WTC11 (cell line): ENCODE data around the gene GRIK2. TPM values are rescaled to one million over a fixed set of nuclear protein-coding genes. Genes with fewer than 3 reads are reported as not detected.

Experiments used
- ATAC-seq: fragments of 200-7000 bp; cut with Tn5 transposase; 2 replicates; pipeline ENCODE4 v1.10.0; 2021; ENCODE audit warnings: mild to moderate bottlenecking, moderate library complexity
- CTCF ChIA-PET: fragments of 300-600 bp; sonication (Branson Sonifier 250); formaldehyde crosslinking; loops from one replicate; lab custom pipeline; 2021; ENCODE audit warnings: antibody characterized with exemption; lab: Charles Lee
- POLR2A ChIA-PET: fragments of 350-600 bp; sonication (Branson Sonifier 250); formaldehyde crosslinking; loops from one replicate; lab custom pipeline; 2021; ENCODE audit warnings: antibody characterized with exemption; lab: Charles Lee
- DNase-seq: peaks from one replicate; pipeline ENCODE4 v3.0.0; 2021; ENCODE audit warnings: low spot score
- H3K27ac Mint-ChIP-seq: 2 replicates; pipeline ENCODE4 v1.8.0; 2021; ENCODE audit warnings: mixed read lengths
- H3K27me3 Mint-ChIP-seq: 2 replicates; pipeline ENCODE4 v1.8.0; 2021; ENCODE audit warnings: low read depth, mild to moderate bottlenecking, moderate library complexity, mixed read lengths
- H3K36me3 Mint-ChIP-seq: 2 replicates; pipeline ENCODE4 v1.8.0; 2021; ENCODE audit warnings: mixed read lengths
- H3K4me1 Mint-ChIP-seq: 2 replicates; pipeline ENCODE4 v1.8.0; 2022; ENCODE audit warnings: mixed read lengths
- H3K4me3 Mint-ChIP-seq: 2 replicates; pipeline ENCODE4 v1.8.0; 2021; ENCODE audit warnings: mild to moderate bottlenecking, moderate library complexity, mixed read lengths
- H3K9me3 Mint-ChIP-seq: 2 replicates; pipeline ENCODE4 v1.8.0; 2021; ENCODE audit warnings: mixed read lengths
- ATF1 ChIP-seq: sonication (generic); formaldehyde crosslinking; IDR thresholded peaks from 2 replicates; pipeline ENCODE4 v1.8.1; 2023; ENCODE audit warnings: mild to moderate bottlenecking, moderate library complexity, missing genetic modification reagents
- CREB1 ChIP-seq: sonication (generic); formaldehyde crosslinking; IDR thresholded peaks from 2 replicates; pipeline ENCODE4 v1.8.0; 2023; ENCODE audit warnings: mild to moderate bottlenecking, missing genetic modification reagents
- ETV6 ChIP-seq: sonication (generic); formaldehyde crosslinking; IDR thresholded peaks from 2 replicates; pipeline ENCODE4 v1.8.1; 2022; ENCODE audit warnings: mild to moderate bottlenecking, missing genetic modification reagents
- FOXJ3 ChIP-seq: sonication (generic); formaldehyde crosslinking; IDR thresholded peaks from 2 replicates; pipeline ENCODE4 v1.9.0; 2021; ENCODE audit warnings: missing genetic modification reagents, mild to moderate bottlenecking, borderline replicate concordance
- GABPB1 ChIP-seq: sonication (generic); formaldehyde crosslinking; IDR thresholded peaks from 2 replicates; pipeline ENCODE4 v1.8.1; 2023; ENCODE audit warnings: mild to moderate bottlenecking, missing genetic modification reagents
- JUN ChIP-seq: sonication (generic); formaldehyde crosslinking; IDR thresholded peaks from 2 replicates; pipeline ENCODE4 v1.8.0; 2023; ENCODE audit warnings: mild to moderate bottlenecking, missing genetic modification reagents
- NR2C2 ChIP-seq: sonication (generic); formaldehyde crosslinking; IDR thresholded peaks from 2 replicates; pipeline ENCODE4 v1.8.0; 2022; ENCODE audit warnings: mild to moderate bottlenecking, missing genetic modification reagents
- NR3C1 ChIP-seq: sonication (generic); formaldehyde crosslinking; conservative IDR thresholded peaks from 2 replicates; pipeline ENCODE4 v1.8.1; 2023; ENCODE audit warnings: low read depth, mild to moderate bottlenecking, missing genetic modification reagents
- PRRX2 ChIP-seq: fragments of 250-450 bp; sonication (Bioruptor Pico); IDR thresholded peaks from 2 replicates; pipeline ENCODE4 v1.8.0; 2021; ENCODE audit warnings: mild to moderate bottlenecking
- RORB ChIP-seq: fragments of 250-450 bp; sonication (Bioruptor Pico); IDR thresholded peaks from 2 replicates; pipeline ENCODE4 v1.9.0; 2021; ENCODE audit warnings: mild to moderate bottlenecking
- SMAD4 ChIP-seq: sonication (generic); formaldehyde crosslinking; IDR thresholded peaks from 2 replicates; pipeline ENCODE4 v1.8.0; 2022; ENCODE audit warnings: mild to moderate bottlenecking, missing genetic modification reagents
- TEAD4 ChIP-seq: sonication (generic); formaldehyde crosslinking; IDR thresholded peaks from 2 replicates; pipeline ENCODE4 v1.8.0; 2022; ENCODE audit warnings: mild to moderate bottlenecking, missing genetic modification reagents
- ZNF219 ChIP-seq: sonication (generic); formaldehyde crosslinking; IDR thresholded peaks from 2 replicates; pipeline ENCODE4 v1.8.0; 2023; ENCODE audit warnings: missing genetic modification reagents, mild to moderate bottlenecking, borderline replicate concordance
- ZNF396 ChIP-seq: fragments of 250-450 bp; sonication (Bioruptor Pico); IDR thresholded peaks from 2 replicates; pipeline ENCODE4 v1.8.0; 2021; ENCODE audit warnings: mild to moderate bottlenecking, moderate library complexity, borderline replicate concordance
- ZNF423 ChIP-seq: fragments of 250-450 bp; sonication (Bioruptor Pico); IDR thresholded peaks from 2 replicates; pipeline ENCODE4 v2.1.2; 2022; ENCODE audit warnings: mild to moderate bottlenecking, moderate library complexity
- total RNA-seq: library from RNA; stranded (reverse); gene quantifications from 3 replicates; pipeline ENCODE4 v1.2.3, GENCODE V29; 2021
- TF ChIP-seq, protein P1 (sequence below): sonication (generic); formaldehyde crosslinking; conservative IDR thresholded peaks from 2 replicates; pipeline ENCODE4 v1.8.1; 2023; ENCODE audit warnings: mild to moderate bottlenecking, low read depth, missing genetic modification reagents, moderate library complexity
- TF ChIP-seq, protein P2 (sequence below): sonication (generic); formaldehyde crosslinking; IDR thresholded peaks from 2 replicates; pipeline ENCODE4 v1.8.1; 2022; ENCODE audit warnings: low read depth, mild to moderate bottlenecking, moderate library complexity, missing genetic modification reagents, borderline replicate concordance
- TF ChIP-seq, protein P3 (sequence below): fragments of 250-450 bp; sonication (Bioruptor Pico); IDR thresholded peaks from 2 replicates; pipeline ENCODE4 v1.9.0; 2021; ENCODE audit warnings: mild to moderate bottlenecking
- TF ChIP-seq, protein P4 (sequence below): sonication (generic); formaldehyde crosslinking; IDR thresholded peaks from 2 replicates; pipeline ENCODE4 v1.8.0; 2022; ENCODE audit warnings: missing genetic modification reagents

The GRIK2 gene
- total RNA-seq, 1 experiment from 2014 or later = 2.7 TPM

DNA sequence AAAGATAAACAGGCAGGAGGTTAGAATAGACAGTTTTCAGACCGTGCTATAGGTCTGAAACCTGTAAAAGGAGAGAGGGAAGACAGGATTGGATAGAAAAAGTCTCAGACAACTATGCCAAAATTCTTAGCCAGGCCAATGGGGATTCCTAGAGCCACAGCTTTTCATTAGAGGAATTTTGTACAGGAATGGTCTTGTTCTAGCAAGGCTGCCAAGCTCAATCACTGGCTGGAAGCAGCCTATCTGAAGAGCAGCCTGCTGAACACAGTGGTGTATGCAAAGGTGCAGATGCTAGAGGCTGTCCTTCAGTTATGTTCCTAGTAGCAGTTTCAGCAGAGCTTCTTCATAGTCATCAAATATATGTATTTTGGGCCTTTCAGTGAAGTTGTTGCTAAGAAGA, 313.1 kb downstream of the GRIK2 start:
- ChIA-PET POLR2A (no interaction called here), CTCF (no interaction called here)
- H3K9me3 Mint-ChIP-seq = no peaks in the 10 kb centered on the region
- 0 out of 2 replicates have a peak overlapping the region, but pooled peaks have one; percentile 71 for H3K27ac Mint-ChIP-seq
- no peaks in the 10 kb centered on the region for H3K36me3 Mint-ChIP-seq
- H3K4me3 Mint-ChIP-seq = no peak overlapping the region
- peaks cover 21% of the 10 kb centered on the region for H3K4me1 Mint-ChIP-seq
- no peak for DNase-seq
- TF ChIP-seq NR2C2 = no peak
- TF ChIP-seq PRRX2 (CRISPR knock-in tag) = no peak
- no peak for TF ChIP-seq ZNF423
- TF ChIP-seq ATF1 (CRISPR knock-in tag) = no peak
- no peak for TF ChIP-seq SMAD4 (CRISPR knock-in tag)
- TF ChIP-seq TEAD4 (CRISPR knock-in tag) = no peak
- no peak for TF ChIP-seq FOXJ3 (CRISPR knock-in tag)
- no peak for TF ChIP-seq ETV6 (CRISPR knock-in tag)
- TF ChIP-seq NR3C1 = no peak
- no peak for TF ChIP-seq JUN (CRISPR knock-in tag)
- TF ChIP-seq, protein P1, sequence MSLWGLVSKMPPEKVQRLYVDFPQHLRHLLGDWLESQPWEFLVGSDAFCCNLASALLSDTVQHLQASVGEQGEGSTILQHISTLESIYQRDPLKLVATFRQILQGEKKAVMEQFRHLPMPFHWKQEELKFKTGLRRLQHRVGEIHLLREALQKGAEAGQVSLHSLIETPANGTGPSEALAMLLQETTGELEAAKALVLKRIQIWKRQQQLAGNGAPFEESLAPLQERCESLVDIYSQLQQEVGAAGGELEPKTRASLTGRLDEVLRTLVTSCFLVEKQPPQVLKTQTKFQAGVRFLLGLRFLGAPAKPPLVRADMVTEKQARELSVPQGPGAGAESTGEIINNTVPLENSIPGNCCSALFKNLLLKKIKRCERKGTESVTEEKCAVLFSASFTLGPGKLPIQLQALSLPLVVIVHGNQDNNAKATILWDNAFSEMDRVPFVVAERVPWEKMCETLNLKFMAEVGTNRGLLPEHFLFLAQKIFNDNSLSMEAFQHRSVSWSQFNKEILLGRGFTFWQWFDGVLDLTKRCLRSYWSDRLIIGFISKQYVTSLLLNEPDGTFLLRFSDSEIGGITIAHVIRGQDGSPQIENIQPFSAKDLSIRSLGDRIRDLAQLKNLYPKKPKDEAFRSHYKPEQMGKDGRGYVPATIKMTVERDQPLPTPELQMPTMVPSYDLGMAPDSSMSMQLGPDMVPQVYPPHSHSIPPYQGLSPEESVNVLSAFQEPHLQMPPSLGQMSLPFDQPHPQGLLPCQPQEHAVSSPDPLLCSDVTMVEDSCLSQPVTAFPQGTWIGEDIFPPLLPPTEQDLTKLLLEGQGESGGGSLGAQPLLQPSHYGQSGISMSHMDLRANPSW = no peak
- no peak for TF ChIP-seq RORB (CRISPR knock-in tag)
- TF ChIP-seq, protein P2, sequence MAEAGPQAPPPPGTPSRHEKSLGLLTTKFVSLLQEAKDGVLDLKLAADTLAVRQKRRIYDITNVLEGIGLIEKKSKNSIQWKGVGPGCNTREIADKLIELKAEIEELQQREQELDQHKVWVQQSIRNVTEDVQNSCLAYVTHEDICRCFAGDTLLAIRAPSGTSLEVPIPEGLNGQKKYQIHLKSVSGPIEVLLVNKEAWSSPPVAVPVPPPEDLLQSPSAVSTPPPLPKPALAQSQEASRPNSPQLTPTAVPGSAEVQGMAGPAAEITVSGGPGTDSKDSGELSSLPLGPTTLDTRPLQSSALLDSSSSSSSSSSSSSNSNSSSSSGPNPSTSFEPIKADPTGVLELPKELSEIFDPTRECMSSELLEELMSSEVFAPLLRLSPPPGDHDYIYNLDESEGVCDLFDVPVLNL (CRISPR knock-in tag) = no peak
- no peak for TF ChIP-seq ZNF219 (CRISPR knock-in tag)
- TF ChIP-seq CREB1 (CRISPR knock-in tag) = no peak
- ATAC-seq = peak; percentile 41; the same call in 1 of the 2 replicates
- H3K27me3 Mint-ChIP-seq = no peaks in the 10 kb centered on the region

DNA sequence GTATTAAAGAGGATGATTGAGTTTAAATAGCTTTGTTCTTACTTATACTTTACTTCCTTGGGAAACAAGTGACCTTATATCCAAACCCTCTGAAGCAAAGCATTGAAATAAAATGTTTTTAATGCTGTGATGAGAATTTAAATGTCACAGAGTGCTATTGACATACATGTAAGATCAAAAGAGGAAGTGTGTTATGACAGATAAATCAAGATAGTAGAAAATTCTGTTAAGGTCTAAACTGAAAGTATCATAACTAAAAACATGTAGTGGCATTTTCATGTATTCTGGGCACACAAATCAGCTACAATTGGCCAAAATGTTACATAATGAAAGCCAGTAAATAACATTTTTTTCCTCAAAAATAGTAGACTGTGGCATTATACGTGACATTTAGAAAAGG, 318.0 kb downstream of the GRIK2 start:
- DNase-seq = no peak
- H3K36me3 Mint-ChIP-seq = no peaks in the 10 kb centered on the region
- no peaks in the 10 kb centered on the region for H3K9me3 Mint-ChIP-seq
- no peak overlapping the region for H3K4me3 Mint-ChIP-seq
- CTCF ChIA-PET = no interaction called here
- TF ChIP-seq ZNF396 (CRISPR knock-in tag) (no peak), PRRX2 (CRISPR knock-in tag) (no peak), GABPB1 (CRISPR knock-in tag) (no peak)
- TF ChIP-seq, protein P3, sequence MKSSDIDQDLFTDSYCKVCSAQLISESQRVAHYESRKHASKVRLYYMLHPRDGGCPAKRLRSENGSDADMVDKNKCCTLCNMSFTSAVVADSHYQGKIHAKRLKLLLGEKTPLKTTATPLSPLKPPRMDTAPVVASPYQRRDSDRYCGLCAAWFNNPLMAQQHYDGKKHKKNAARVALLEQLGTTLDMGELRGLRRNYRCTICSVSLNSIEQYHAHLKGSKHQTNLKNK (CRISPR knock-in tag) = no peak
- TF ChIP-seq, protein P4, sequence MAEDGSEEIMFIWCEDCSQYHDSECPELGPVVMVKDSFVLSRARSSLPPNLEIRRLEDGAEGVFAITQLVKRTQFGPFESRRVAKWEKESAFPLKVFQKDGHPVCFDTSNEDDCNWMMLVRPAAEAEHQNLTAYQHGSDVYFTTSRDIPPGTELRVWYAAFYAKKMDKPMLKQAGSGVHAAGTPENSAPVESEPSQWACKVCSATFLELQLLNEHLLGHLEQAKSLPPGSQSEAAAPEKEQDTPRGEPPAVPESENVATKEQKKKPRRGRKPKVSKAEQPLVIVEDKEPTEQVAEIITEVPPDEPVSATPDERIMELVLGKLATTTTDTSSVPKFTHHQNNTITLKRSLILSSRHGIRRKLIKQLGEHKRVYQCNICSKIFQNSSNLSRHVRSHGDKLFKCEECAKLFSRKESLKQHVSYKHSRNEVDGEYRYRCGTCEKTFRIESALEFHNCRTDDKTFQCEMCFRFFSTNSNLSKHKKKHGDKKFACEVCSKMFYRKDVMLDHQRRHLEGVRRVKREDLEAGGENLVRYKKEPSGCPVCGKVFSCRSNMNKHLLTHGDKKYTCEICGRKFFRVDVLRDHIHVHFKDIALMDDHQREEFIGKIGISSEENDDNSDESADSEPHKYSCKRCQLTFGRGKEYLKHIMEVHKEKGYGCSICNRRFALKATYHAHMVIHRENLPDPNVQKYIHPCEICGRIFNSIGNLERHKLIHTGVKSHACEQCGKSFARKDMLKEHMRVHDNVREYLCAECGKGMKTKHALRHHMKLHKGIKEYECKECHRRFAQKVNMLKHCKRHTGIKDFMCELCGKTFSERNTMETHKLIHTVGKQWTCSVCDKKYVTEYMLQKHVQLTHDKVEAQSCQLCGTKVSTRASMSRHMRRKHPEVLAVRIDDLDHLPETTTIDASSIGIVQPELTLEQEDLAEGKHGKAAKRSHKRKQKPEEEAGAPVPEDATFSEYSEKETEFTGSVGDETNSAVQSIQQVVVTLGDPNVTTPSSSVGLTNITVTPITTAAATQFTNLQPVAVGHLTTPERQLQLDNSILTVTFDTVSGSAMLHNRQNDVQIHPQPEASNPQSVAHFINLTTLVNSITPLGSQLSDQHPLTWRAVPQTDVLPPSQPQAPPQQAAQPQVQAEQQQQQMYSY (CRISPR knock-in tag) = no peak
- H3K27ac Mint-ChIP-seq = no peak overlapping the region
- POLR2A ChIA-PET = no interaction called here
- peaks cover 52% of the 10 kb centered on the region for H3K4me1 Mint-ChIP-seq
- H3K27me3 Mint-ChIP-seq = no peaks in the 10 kb centered on the region; the same call in 1 of the 2 replicates
- ATAC-seq = no peak
